Pancreas (tissue), 10 donors: Measurements from ENCODE around the gene RARG. TPM values are rescaled to one million over a fixed set of nuclear protein-coding genes. Genes with fewer than 3 reads are reported as not detected.
A peak's percentile ranks its signal among the peaks of the same experiment; 100 is the strongest.

ENCODE experiments used
- ATAC-seq, 4 donors: fragments of 200-7000 bp; cut with Tn5 transposase; one replicate each; pipeline versions ENCODE4 v1.8.0 to v1.9.1; 2020; ENCODE audit warnings: mild to moderate bottlenecking in 4 of 4, moderate library complexity in 4 of 4
- DNase-seq, 6 donors: peaks; one replicate each; pipeline ENCODE4 v3.0.0-alpha.2; 2020
- FAIRE-seq: peaks from 2 replicates; lab custom pipeline; 2012; peaks lifted over from hg19 to GRCh38; lab: Jason Lieb, UNC
- H3K27ac ChIP-seq, 4 donors: fragments of 200-600 bp; sonication (generic); 1 replicate in 3 of 4; 2 replicates in 1 of 4; pipeline versions ENCODE4 v1.5.0 to v1.8.0; 2020
- H3K27me3 ChIP-seq, 4 donors: fragments of 200-600 bp; one replicate each; pipeline ENCODE4 v1.8.0; 2021
- H3K36me3 ChIP-seq, 3 donors: fragments of 200-600 bp; sonication (generic) in 1 of 3; one replicate each; pipeline versions ENCODE4 v1.5.0 to v1.8.0; 2020 to 2021
- H3K4me1 ChIP-seq, 3 donors: fragments of 200-600 bp; one replicate each; pipeline ENCODE4 v1.8.0; 2021
- H3K4me3 ChIP-seq, 4 donors: fragments of 200-600 bp; sonication (generic) in 2 of 4; one replicate each; pipeline versions ENCODE4 v1.5.0 to v1.8.0; 2020 to 2021
- H3K9me3 ChIP-seq, 4 donors: fragments of 200-600 bp; one replicate each; pipeline ENCODE4 v1.8.0; 2021
- CTCF ChIP-seq, 4 donors: fragments of 200-600 bp; sonication (generic) in 3 of 4; IDR thresholded peaks; one replicate each; pipeline versions ENCODE4 v1.5.0 to v1.8.0; 2021; ENCODE audit warnings: antibody characterized with exemption in 4 of 4
- WGBS, 2 donors: extraction: QIAGEN DNeasy Blood & Tissue Kit; methylation state at CpG; one replicate each; pipeline ENCODE4 v1.1.7; 2013; 5-methylcytosine and 5-hydroxymethylcytosine counted together
- intact Hi-C, 3 donors: fragments of 100-400 bp; cut with DNase I; formaldehyde crosslinking; loops; one replicate each; pipeline versions ENCODE4 v1.11.1 to v1.14.2; 2022
- polyA plus RNA-seq, 2 donors: library from polyadenylated mRNA; stranded (reverse); fragments of 200-250 nt; gene quantifications; one replicate each; pipeline ENCODE4 v1.2.3, GENCODE V29; 2013
- total RNA-seq, 6 donors: library from RNA; stranded (reverse); fragmentation: NEBNext Ultra II Directional in 4 of 6; extraction: Animal tissue kit (Norgen Biotek cat#: 25700) in 4 of 6; gene quantifications; one replicate each; pipeline versions ENCODE4 v1.2.1 to v1.2.4, GENCODE V29; 2021 to 2023
- donor health status: healthy with polysubstance abuse.
- donor health status: DM: no; HTN: no; CAD: no; lungs with moderate emphysema.
- donor health status: DM: no; HTN: no; CAD: no.
- donor health status: control.
- donor health status: control.
- donor health status: Bipolar disorder and iron deficiency.
- donor health status: DM: yes; HTN: yes; CAD: no.
- donor health status: DM: no; HTN: no; CAD: no.
- donor health status: DM: no; HTN: no; CAD: no.
- donor health status: DM: yes; HTN: yes; CAD: no.

RARG gene
- total and polyA plus RNA-seq, 8 donors, result 4.4 to 18.7 (median 8.7) TPM

DNA sequence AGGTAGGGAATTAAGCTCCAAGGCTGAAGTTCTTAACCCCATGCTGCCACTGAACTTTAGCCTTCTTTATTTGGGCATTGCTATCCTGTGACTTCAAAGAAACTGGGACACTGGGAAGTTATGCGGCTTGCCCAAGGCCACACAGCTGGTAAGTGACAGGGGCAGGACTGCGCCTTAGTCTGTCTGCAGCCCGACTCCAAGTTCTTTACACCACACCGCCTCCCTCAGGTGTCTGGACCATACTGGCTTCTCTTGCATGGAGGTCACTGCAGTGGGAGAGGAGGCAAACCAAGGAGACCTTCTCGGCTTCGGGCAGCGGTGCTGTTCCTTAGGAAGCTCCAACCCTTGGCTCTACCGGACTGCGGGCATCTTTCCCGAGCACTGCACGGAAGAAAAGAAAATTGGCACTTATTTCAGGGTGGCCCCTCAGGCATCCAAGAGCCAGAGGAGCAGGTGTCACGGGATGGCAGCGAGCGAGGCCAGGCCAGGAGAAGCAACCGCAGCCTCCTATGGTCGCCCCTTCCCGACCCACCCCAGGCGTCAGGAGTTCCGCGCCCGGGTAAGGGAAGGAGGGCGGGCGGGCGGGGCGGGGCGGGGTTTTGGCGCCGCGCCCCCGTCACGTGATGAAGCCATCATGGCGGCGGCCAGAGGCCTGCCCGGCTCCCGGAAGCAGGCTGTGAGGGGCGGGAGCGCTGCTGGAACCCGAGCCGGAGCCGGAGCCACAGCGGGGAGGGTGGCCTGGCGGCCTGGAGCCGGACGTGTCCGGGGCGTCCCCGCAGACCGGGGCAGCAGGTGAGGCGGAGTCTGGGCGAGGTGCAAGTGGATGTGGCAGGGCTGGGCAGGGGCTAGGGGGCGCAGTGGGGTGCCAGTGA lies 19.7 kb upstream of the RARG start:
- FAIRE-seq, result no peak
- WGBS, 2 donors, result 0 to 1% methylated on average over 41 to 51 of the region's 51 CpGs

GRCh38 chr12:53245286-53245685 lies 13.3 kb upstream of the RARG start:
- no peak for FAIRE-seq
- no peaks in the 10 kb centered on the region for H3K27me3 ChIP-seq
- no peak for TF ChIP-seq CTCF (IDR thresholded peaks at IDR 0.05)
- no peak for DNase-seq
- H3K9me3 ChIP-seq, result no peaks in the 10 kb centered on the region
- no peak overlapping the region for H3K27ac ChIP-seq
- ATAC-seq, result no peak
- H3K36me3 ChIP-seq, result no peaks in the 10 kb centered on the region
- WGBS, 2 donors, result 63 to 76% methylated on average over 3 of the region's 3 CpGs
- intact Hi-C loops, result no loop called here
- H3K4me3 ChIP-seq, result no peak overlapping the region
- H3K4me1 ChIP-seq, result no peaks in the 10 kb centered on the region

More for the DNA sequence above, 19.7 kb upstream of the RARG start:
- Histone ChIP-seq H3K4me1 (peaks cover 6 to 19% (median 17%) of the 10 kb centered on the region in 3 donors), H3K4me3 (peak overlapping the region; percentile 68 to 89 (median 78)), H3K27ac (peak overlapping the region; percentile 75 to 91 (median 80)), H3K9me3 (no peaks in the 10 kb centered on the region), H3K36me3 (no peaks in the 10 kb centered on the region), H3K27me3 (no peaks in the 10 kb centered on the region)
- no peak for TF ChIP-seq CTCF (IDR thresholded peaks at IDR 0.05)
- ATAC-seq (peak; percentile 88 to 95 (median 90)), DNase-seq (peak; percentile 80 to 92 (median 84))
- intact Hi-C loops, result loop anchor here in 2 of 3 donors (5.0 kb wide), 1 partner anchor 34 kb away; no protein-coding TSS in a partner anchor

- ATAC-seq (no peak), FAIRE-seq (no peak), DNase-seq (no peak)
- Histone ChIP-seq H3K4me3 (no peak overlapping the region), H3K36me3 (no peaks in the 10 kb centered on the region), H3K27ac (no peak overlapping the region), H3K4me1 (no peaks in the 10 kb centered on the region), H3K27me3 (no peaks in the 10 kb centered on the region), H3K9me3 (no peaks in the 10 kb centered on the region)
- 49 to 72% methylated on average over 1 of the region's 1 CpG for WGBS, 2 donors
- intact Hi-C loops, result no loop called here
- TF ChIP-seq CTCF (IDR thresholded peaks at IDR 0.05), result no peak
These were observed 12.3 kb upstream of the RARG start for GRCh38 chr12:53244337-53244736.

DNA sequence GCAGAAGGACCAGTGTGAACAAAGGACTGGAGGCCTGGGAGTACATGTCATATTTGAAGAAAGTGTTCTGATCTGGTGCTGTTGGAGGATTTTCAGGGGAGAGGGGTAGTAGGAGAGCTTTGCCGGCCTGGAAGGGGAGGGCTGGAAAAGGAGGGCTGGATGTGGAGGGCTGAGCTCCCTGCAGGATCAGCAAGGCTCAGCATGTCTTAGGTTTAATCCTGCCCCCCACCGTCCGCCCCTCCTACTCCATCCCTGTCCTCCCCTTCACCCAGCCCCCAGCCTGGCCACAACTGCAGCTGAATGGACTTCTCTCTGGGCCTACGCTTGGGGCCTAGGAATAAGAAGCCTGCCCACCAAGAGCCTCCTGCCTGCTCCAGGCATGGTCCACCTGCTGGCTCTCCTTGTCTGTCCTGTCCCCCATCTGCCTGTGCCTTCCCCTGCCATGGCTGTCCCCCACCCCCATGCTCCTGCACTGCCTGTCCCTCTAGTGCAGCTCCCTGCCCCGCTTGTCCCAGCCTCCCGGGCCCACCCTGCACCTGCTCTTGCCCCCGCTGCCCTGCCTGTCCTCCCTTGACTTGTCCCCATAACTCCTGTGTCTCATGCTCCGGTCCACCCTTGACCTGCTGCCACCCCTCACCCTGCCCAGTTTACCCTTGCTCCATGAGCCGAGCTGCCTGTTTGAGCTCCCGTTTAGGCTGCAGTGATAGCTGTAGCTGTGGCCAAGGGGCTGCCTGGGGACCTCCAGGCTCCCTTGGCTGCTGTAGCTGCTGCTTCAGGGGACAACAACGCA lies 9.8 kb upstream of the RARG start:
- FAIRE-seq (no peak), DNase-seq (no peak), ATAC-seq (no peak)
- 65 to 66% methylated on average over 11 of the region's 11 CpGs for WGBS, 2 donors
- no peaks in the 10 kb centered on the region for H3K36me3 ChIP-seq
- no peak overlapping the region for H3K27ac ChIP-seq
- no peak for TF ChIP-seq CTCF (IDR thresholded peaks at IDR 0.05)
- intact Hi-C loops, result no loop called here
- no peaks in the 10 kb centered on the region for H3K4me1 ChIP-seq
- no peak overlapping the region for H3K4me3 ChIP-seq
- H3K27me3 ChIP-seq, result no peaks in the 10 kb centered on the region
- no peaks in the 10 kb centered on the region for H3K9me3 ChIP-seq
